Stimulated activated CD4-positive, alpha-beta T cell treated with anti-CD3 and anti-CD28 coated beads, Interleukin-12 subunit alpha, Interleukin-12 subunit beta, amount 100 ng/mL, for 4 hours (primary cell): ENCODE data around the gene TEX26.

Experiments
- DNase-seq: peaks from one replicate; pipeline ENCODE4 v3.0.0-alpha.2; 2020

Gene TEX26

DNA sequence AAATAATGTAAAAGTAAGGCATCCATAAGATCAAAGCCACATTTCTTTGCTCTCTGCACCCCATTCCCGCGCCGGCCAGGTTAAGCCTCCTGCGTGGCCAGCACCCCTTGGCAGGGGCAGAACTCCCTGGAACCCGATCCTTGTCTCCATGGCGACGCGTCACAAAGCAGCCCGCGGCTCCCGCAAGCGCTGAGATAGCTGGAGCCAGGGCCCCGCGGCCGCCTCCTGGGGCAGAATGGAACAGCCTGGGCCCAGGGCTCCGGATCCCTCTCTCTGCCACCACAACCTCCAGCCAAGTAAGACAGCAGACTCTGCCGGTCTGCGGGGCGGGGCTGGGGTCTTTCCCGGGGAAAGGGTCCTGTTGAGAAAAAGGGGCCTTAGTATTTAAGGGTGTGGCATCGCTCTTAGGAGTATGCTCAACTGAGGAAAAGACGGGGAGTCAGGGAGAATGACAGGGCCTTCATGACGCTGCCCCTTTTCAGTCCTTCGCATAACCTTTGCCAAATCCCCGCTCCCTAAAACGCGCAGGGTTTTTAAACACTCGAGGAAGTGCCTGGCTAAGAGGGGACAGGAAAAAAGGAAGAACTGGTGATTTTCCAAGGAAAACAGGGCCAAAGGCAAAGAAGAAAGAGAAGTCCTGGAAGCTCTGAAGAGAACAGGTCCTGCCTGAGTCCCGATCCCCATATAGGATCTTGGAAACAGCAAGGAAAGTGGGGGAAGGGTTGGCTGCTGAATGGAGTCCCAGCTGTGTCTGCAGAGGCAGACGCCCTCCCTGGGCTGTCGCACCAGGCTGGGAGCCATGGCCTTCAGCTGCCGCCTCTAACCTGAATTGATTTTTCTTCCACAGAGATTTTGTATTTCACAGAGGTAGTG lies at the start of gene TEX26:
Gene TEX26, plus strand, starts transcription at position 176 of the 873 bp plus-strand sequence. Its CDS starts 60 bp downstream, at position 236.
- DNase-seq, result no peak

DNA sequence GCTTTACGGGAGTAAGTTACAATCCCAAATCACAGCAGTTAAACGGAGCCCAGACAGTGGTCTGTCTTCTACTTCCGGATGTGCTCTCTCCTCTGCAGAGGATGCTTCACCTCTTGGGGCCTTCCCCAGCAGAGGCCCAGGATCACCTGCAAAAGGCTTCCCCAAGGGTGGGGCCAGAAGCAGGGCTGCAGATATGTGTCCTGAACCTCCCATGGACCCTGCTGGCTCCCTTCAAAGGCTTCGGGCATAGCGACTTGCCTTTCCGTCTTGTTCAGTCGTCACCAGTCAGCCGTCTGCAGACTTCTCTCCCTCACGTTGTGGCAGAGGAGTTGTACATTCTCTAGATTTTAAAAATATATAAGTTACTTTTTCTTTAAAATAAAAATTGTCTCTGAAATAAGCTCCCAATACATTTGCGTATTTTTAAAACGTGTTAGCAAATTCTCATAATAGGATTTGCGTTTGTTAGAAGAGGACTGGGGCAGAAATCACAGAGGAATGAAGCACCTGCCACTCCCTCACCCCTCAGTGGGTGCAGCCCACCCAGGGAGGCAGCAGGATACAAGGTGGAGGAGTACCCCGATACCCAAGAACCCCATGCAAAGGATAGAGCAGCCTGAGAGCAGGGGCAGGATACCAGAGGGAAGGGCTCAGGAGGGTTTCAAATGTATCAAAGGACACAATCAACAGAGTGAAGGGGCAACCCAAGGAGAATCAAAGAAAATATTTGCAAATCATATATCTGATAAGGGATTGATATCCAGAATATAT lies 49.3 kb upstream of the TEX26 start:
- no peak for DNase-seq

DNA sequence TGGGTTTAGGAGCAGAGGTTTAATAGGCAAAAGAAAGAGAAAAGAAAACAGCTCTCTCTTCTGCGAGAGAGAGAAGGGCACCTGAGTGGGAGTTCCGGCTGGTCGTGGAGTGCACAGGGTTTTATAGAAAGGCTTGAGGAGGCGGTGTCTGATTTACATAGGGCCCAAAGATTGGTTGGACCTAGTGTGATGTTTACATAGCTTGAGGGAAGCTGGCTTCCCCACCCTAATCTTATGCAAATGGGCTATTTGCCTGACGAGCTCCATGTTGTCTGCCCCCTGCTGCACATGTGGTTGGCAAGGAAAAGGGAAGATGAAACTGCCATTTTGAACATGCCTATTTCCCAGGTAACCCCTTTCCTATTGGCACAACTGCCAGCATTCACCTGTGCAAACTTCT lies 47.9 kb upstream of the TEX26 start:
- DNase-seq, result no peak

DNA sequence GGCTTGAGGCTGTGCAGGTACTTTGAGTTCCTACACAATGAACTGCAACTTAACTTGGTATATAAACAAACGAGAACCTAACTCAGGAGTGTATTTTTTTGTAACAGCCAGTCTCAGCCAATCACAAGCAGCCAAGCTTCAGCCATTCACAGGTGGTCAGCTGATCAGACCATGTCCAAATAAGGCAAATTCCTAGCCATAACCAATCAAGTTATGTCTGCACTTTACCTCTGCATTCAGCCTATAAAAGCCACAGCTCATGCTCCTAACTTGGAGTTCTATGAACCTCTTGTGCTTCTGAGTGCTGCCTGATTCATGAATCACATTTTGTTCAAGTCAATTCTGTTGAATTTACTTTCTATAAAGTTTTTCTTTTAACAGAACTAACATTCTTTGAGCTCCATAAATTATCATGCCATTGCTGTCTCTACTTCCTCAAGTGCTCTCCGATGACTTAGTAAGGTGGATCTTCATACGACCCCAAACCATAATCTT lies 43.2 kb upstream of the TEX26 start:
- no peak for DNase-seq

DNA sequence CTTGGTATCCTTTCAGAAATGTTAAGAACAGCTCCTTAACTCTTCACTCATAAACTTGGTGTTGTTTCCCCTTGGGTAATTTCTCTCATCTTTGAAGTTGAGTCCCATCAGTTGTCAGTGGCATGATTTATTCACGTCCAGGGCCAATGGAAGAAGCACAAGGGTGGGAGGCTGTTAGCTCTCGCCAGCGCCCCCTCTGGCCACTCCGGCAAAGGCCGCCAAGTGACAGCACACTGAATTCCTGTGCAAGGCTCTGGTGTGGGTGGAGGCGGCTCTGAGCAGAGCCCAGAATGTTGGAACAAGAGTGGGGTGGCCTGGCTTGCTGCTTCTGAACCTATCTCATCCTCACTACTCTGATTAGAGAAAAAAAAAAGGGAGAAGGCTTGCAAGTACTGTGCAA lies 39.5 kb upstream of the TEX26 start:
- DNase-seq, result no peak

DNA sequence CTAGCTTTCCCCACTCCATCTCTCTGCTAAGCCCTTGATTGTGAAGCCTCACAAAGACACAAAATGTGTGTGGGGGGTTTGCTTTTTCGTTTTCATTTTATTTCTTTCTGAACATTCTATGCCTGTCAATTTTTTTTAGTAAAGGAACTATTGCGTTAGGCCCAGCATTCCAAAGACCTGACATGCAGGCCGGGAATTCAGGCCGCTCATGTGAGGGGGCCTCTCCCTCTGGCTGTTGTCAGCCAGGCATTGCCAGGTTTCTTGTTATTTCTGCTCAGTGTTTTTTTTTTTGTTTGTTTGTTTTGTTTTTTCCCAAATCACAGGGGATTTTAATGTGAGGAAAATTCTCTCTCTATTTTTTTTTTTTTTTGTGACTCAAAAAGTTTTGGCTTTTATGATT lies 36.7 kb upstream of the TEX26 start:
- DNase-seq, result no peak

DNA sequence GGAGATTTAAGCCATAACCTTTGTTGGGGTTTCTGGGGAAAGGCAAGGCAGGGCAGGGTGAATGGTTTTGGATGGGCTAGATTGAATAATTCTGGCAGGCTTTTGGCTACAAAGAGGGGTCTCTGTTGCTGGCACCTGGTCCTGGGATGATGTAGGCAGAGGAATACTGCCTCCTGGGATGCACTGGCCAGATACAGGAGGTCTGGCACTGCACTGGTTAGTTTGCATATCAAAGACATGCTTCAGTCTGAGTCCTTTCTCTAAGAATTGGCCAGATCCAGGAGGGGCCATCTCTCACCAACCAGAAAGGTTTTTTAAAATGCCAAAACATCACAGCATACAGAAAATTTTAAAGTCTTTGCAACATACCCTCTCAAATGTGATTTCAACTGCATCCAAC lies 34.4 kb upstream of the TEX26 start:
- DNase-seq, result no peak

DNA sequence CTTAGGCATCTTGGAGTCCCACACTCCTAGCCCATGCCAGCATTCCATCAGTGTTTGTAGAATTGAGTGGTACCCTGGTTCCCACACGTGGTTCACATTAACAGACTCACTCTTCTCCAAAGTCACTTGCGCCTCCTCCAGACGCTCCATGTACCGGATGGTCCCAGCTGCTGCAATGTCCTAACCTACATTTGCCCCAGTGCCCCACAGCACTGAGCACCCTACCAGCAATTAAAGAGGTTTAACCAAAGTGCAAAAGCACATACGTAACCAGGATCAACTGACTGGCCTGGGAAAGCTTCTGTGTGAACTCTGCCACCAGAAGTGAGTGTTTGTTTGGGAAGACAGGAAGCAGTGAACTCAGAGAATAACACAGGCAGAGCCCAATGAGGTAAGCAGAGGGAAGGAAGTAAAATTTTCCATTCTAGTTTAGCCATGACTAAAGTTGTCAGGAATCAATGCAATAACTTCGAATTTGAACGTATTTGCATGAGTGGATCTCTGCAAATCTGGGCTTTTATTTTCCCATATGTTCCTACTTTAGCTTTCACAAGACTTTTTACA lies 33.7 kb upstream of the TEX26 start:
- no peak for DNase-seq

DNA sequence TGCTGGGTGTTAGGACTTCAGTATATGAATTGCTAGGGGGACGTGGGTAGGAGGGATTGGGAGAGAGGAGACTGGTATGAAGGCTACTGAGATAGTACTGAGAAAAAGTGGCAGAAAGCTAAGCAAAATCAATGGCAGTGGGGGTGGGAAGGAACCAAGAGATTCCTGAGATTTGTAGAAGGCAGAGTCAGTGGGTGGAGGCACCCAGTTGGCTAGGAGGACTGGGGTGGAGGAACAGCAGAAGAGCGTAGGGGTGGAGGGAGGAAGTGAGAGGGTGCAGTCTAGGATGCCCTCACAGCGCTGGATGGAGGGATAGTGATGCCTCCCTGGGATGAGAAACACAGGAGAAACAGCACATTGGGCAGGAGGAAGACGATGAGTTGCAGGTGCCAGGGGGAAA lies 32.0 kb upstream of the TEX26 start:
- DNase-seq, result no peak

DNA sequence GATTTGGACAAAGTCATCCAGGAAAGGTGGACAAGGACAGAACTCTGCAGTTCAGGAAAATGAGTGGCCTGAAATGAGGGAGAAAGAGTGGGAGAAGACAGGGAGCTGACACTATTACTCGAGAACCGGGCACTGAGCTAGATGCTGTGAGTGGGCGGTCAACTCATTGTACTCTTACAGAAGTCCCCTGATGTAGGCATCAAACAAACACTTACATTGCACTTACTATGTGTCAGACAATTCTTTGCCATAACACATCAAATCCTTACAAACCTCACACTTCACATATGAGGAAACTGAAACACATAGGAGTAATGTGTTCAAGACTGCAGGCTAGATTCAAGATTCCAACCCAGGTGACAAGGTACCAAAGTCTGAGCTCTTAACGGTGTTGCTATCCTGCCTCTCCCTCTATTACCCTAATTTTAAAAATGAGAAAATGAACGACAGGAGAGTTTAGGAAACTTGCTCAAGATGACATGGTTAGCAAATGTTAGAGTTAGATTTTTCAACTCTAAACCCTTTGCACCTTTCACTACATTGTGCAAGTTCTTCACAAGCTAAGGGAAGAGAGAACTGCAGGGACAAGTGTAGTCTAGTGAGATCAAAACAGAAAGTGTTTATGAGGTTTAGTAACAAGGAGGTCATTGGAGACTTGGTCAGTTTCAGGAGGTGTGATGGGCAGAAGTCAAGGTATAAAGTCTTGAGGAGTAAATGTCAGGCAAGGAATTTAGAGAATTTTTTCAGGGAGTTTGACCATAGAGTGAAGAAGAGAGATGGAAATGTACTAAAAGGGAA lies 31.3 kb upstream of the TEX26 start:
- no peak for DNase-seq

DNA sequence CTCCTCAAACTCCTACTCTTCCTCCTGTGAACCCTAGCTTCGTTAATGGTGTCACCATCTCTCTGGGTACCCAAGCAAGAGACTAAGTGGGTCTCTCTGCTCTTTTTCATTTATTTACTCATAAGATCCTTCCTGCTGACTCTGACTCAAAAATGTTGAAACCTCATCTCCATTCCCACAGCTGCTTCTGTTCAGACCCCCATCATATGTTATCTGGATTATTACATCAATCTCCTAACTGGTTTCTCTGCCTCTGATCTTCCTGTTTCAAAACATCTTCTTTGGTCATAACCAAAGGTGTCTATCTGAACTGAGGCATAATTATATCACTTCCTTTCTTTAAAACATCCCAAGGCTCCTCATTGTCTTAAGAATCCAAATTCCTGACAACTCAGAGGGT lies 28.4 kb upstream of the TEX26 start:
- no peak for DNase-seq

DNA sequence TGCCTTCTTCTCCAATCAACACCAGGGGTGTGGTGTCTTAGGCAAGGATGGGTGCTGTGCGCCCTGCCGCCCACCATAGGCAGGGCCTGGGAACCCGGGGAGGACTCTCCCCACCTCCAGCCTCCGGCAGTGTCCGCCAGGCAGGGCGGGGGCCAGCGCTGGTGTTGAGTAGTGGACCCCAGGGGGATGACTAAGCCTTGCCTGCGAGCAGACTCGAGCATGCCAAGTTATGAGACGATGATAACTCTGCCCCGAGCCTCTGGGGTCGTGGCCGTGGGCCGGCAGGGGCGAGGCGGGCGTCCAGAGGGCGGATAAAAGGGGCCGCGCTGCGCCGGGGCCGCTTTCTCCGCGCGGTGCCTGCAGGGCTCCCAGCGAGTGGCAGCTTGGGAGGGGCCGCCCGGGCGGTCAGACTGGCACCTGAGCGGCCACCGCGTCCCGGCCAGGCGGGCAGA lies 26.5 kb upstream of the TEX26 start, which contains the start of gene MEDAG:
Gene MEDAG, plus strand, starts transcription at position 340 of the 452 bp plus-strand sequence. CDS start 245 bp downstream, outside the sequence.
- DNase-seq, result no peak

DNA sequence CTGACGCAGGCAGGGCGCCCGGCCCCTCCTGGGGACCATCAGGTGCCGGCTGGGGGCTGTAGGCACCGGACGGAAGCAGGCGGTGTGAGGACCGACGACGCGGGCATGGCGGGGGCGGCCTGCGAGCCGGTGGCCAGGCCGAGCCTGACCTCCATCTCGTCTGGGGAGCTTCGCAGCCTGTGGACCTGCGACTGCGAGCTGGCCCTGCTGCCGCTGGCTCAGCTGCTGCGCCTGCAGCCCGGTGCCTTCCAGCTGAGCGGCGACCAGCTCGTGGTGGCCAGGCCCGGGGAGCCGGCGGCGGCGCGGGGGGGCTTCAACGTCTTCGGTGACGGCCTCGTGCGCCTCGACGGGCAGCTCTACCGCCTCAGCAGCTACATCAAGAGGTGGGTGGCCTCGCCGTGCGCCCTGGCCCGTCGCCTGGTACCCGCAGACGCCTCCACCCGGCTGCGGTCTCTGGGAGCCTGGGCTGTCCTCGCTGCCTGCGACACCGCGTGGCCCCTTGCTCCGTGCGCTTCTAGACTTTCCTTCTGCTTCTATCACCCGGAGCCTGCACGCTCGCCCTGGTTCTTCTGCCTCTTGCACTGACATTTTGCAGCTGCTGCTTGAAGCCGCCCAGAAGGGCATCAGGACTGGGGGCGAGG lies 25.9 kb upstream of the TEX26 start:
- no peak for DNase-seq

DNA sequence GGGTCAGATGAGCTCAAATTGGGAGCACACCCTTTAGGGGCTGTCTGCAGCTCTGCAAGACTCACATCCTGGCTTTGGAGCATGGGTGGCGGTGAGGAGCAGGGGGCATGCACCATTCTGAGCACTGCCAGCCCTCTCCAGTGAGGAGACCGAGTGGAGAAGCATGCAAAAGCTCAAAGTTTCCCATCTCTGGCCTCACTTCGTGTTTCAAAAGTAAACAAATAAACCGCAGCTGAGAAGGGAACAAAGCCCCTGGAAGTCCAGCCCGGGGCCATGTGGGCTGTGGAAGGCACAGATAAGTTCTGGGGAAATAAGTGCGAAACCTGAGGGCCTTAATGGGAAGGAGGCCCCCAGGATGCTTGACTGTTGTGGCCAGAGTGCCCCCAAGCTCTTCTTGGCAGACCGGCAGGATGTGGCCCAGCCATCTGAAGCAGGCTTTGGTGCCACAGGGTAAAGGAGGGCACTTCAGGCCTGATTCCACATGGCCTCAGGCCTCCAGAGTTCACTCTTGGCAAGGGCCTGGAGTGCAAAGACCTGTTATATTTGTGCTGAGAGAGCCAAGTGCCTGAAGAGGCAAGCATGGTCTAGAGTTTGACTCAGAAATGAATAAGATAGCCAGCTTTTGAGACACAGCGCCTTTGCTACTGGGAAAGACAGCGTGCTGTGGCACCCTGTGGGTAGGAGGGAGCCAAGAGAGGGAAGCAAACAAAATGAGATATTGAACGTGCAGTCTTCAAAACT lies 25.2 kb upstream of the TEX26 start:
- no peak for DNase-seq

DNA sequence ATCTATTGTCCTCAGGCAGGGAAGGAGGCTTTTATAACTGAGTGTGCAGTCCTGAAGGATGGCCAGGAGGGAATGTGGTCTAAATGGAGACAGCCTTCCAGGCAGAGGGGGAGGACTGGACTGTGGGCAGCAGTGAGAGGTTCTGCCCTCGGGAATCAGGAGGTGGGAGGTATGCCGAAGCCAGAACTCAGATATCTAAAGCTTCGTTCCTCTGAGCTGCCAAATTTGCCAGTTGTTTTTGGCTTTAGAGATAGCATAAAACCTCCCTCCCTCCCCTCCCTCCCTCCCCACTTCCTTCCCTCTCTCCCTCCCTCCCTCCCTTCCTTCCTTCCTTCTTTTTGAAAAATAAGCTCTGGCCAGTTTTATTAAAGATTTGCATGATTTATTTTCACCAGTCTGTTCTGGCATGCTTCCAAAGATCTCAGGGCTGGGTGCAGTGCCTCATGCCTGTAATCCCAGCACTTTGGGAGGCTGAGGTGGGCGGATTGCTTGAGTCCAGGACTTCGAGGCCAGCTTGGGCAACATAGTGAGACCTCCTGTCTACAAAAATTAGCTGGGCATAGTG lies 24.0 kb upstream of the TEX26 start:
- no peak for DNase-seq

DNA sequence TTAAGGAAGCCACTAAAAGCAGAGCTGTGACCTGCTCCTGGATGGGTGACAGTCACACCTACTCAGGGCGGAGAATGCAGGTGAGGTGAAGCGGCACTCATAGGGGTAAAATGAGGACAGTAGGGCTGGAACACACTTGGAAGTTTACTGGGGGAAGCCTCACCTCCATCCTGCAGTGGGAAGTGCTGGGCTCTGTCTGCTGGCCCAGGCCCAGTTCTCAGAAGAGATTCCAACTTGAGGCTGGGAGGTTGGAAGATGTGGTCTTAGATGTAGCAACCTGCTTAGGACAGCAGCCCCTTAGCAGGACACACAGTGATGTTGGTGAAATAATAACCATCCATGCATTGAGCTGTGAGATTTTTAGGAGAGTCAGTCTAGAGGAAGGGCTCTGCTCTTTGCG lies 21.8 kb upstream of the TEX26 start:
- no peak for DNase-seq

DNA sequence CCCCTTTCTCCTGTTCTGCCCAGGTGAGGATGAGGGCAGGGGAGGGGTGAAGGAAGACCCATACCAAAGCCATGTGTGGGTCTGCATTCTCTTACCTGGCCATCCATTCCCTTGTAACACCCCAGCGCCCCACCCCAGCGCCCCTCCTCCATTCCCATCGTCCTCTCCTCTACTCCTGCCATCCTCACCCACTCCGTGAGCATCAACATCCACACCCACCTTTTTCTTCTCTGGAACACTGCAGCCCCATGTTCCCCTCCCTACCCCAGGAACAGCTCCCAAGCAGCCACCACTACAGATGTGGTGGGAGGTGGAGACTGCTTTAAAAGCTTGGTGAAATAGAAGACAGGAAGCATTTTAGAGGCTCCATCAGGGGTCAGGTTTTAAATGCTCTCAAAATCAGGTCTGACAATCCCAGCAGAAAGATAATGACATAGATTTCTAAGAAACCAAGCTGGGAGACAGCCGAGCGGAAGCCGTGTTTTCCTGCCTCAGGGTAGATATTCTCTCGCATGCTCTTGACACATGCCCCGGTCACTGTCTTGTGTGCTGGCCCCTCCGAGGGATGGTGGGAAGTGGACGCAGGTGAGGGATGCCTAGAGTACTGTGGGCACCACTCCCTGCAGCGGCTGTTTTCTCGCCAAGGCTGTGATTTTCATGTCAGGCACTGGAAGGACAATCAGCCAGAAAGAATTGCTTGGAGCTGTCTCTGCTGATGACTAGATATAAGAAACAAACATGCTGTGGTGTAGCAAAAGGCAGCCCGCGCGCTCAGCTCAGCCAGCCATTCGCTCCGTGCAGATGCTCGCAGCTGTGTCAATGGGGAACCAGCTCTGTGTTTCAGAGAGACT lies 16.5 kb upstream of the TEX26 start:
- DNase-seq, result no peak

DNA sequence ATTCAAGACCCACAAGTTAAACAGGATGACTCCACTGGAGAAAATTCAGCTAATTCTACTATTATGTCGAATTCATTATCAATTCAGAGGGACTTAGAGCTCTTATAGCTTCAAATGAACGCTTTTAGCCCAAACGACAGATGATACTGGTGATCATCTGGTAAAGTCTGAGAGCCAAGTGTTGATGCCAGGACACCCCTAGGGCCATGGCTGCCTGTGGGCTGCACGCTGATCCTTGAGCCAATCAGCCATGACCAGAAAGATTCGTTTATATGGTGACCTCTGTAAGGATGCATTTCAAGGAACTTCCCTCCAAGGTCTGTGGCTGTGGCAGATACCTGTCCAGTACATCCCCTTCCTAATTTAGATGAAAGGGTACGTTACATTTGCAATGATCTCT lies 15.5 kb upstream of the TEX26 start:
- no peak for DNase-seq

DNA sequence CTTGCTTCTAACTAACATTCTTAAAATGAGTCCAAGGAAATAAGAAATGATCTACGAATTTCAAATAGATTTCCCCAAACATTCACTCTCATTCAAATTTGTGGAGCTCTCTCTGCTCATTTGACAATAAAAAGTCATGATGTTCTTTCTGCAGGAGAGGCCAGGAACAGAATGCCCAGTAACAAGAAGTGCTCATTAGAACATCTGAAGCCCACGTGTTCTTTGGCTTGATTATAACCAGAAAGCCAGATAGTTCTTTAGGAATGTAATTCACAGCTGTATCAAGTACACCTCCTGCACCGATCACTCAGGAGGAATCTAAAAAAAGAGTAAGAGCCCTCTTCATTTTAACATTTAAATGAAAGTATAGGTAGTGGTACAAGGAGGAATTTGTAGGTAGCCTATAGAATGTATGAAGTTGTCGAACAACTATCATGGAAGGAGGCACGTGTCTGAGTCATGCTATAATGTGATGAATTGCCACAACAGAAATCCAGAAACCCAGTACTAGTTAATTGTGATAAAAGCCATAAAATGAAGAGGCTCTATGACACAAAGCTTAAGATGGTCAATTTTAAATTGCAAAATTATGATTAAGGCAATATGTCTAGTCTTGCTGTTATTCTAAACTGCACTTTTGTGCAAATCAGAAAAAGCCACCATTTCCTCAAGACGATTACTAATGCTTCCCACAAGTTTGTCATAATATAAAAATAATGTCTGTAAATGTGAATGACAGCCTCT lies 13.6 kb upstream of the TEX26 start:
- no peak for DNase-seq
